KMS-11 (cell line): ENCODE measurements around the gene DHCR7.

Experiments
- H2AFZ ChIP-seq: fragments of 200-600 bp; sonication (generic); 2 replicates; pipeline ENCODE4 v1.6.1; 2016; ENCODE audit warnings: antibody characterized with exemption, mixed run types, low read depth
- H3K27ac ChIP-seq: fragments of 200-600 bp; sonication (generic); 2 replicates; pipeline ENCODE4 v1.6.1; 2016; ENCODE audit warnings: mild to moderate bottlenecking, mixed run types
- H3K27me3 ChIP-seq: fragments of 200-600 bp; sonication (generic); 2 replicates; pipeline ENCODE4 v1.6.1; 2017; ENCODE audit warnings: mild to moderate bottlenecking, low read depth, mixed run types, moderate library complexity; ENCODE audit not compliant: insufficient read depth
- H3K36me3 ChIP-seq: fragments of 200-600 bp; sonication (generic); 2 replicates; pipeline ENCODE4 v1.6.1; 2017; ENCODE audit warnings: mild to moderate bottlenecking, mixed run types; ENCODE audit not compliant: insufficient read depth
- H3K4me1 ChIP-seq: fragments of 200-600 bp; sonication (generic); 2 replicates; pipeline ENCODE4 v1.6.1; 2016; ENCODE audit warnings: mild to moderate bottlenecking, low read depth, mixed run types; ENCODE audit not compliant: poor library complexity, severe bottlenecking
- H3K4me2 ChIP-seq: fragments of 200-600 bp; sonication (generic); 2 replicates; pipeline ENCODE4 v1.7.0; 2016; ENCODE audit warnings: mild to moderate bottlenecking, mixed run types
- H3K4me3 ChIP-seq: fragments of 200-600 bp; sonication (generic); IDR thresholded peaks from 2 replicates; pipeline ENCODE4 v1.6.1; 2017; ENCODE audit warnings: low read depth, low read length, mixed read lengths; ENCODE audit not compliant: insufficient read depth
- H3K79me2 ChIP-seq: fragments of 200-600 bp; sonication (generic); 2 replicates; pipeline ENCODE4 v1.6.1; 2016; ENCODE audit warnings: low read depth, mixed run types; ENCODE audit not compliant: insufficient read depth
- H3K9ac ChIP-seq: fragments of 200-600 bp; sonication (generic); 2 replicates; pipeline ENCODE4 v1.6.1; 2016; ENCODE audit warnings: mild to moderate bottlenecking, mixed run types
- H4K20me1 ChIP-seq: fragments of 200-600 bp; sonication (generic); 2 replicates; pipeline ENCODE4 v1.6.1; 2016; ENCODE audit warnings: mild to moderate bottlenecking, mixed run types; ENCODE audit not compliant: insufficient read depth
- TF ChIP-seq, protein P1 (sequence below): fragments of 200-600 bp; sonication (generic); conservative IDR thresholded peaks from 2 replicates; pipeline ENCODE4 v1.6.1; 2017; ENCODE audit warnings: low read depth, mild to moderate bottlenecking, antibody characterized with exemption, low read length, moderate library complexity, mixed read lengths

Gene DHCR7

DNA sequence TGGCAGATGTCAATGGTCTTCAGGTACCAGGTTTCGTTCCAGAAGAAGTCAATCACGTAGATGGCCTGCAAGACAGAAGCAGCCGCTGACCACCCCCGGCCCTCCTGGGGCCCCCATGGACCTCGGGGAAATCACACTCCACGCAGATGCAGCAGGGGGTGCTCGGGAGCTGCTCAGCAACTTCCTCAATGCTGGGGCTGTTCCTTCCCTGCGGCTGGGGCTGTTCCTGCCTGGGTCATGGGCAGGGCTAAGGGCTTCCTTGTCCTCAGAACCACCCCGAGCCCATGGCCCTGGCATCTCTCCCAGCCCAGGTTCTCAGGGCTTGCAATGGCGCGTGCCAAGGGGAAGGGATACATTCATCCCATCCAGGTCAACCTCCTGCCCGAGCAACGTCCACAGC is 10.3 kb downstream of the DHCR7 start:
- H4K20me1 ChIP-seq, result no peaks in the 10 kb centered on the region
- no peaks in the 10 kb centered on the region for H3K4me1 ChIP-seq
- H2AFZ ChIP-seq, result no peak overlapping the region
- TF ChIP-seq, protein P1, sequence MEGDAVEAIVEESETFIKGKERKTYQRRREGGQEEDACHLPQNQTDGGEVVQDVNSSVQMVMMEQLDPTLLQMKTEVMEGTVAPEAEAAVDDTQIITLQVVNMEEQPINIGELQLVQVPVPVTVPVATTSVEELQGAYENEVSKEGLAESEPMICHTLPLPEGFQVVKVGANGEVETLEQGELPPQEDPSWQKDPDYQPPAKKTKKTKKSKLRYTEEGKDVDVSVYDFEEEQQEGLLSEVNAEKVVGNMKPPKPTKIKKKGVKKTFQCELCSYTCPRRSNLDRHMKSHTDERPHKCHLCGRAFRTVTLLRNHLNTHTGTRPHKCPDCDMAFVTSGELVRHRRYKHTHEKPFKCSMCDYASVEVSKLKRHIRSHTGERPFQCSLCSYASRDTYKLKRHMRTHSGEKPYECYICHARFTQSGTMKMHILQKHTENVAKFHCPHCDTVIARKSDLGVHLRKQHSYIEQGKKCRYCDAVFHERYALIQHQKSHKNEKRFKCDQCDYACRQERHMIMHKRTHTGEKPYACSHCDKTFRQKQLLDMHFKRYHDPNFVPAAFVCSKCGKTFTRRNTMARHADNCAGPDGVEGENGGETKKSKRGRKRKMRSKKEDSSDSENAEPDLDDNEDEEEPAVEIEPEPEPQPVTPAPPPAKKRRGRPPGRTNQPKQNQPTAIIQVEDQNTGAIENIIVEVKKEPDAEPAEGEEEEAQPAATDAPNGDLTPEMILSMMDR, result no peak
- no peak overlapping the region for H3K4me2 ChIP-seq
- no peak overlapping the region for H3K9ac ChIP-seq
- H3K79me2 ChIP-seq, result no peaks in the 10 kb centered on the region
- no peak overlapping the region for H3K27ac ChIP-seq
- H3K27me3 ChIP-seq, result no peaks in the 10 kb centered on the region
- H3K36me3 ChIP-seq, result no peaks in the 10 kb centered on the region
- no peak overlapping the region for H3K4me3 ChIP-seq

GRCh38 chr11:71437399-71437798 is 10.8 kb downstream of the DHCR7 start:
- Histone ChIP-seq H3K36me3 (no peaks in the 10 kb centered on the region), H4K20me1 (no peaks in the 10 kb centered on the region), H3K27ac (no peak overlapping the region), H3K27me3 (no peaks in the 10 kb centered on the region), H3K4me2 (no peak overlapping the region), H3K4me1 (no peaks in the 10 kb centered on the region), H3K9ac (no peak overlapping the region), H2AFZ (no peak overlapping the region), H3K79me2 (no peaks in the 10 kb centered on the region), H3K4me3 (no peak overlapping the region)
- TF ChIP-seq, protein P1, result no peak

GRCh38 chr11:71436861-71437260 is 11.3 kb downstream of the DHCR7 start:
- Histone ChIP-seq H3K79me2 (no peaks in the 10 kb centered on the region), H3K4me1 (no peaks in the 10 kb centered on the region), H2AFZ (no peak overlapping the region), H3K9ac (no peak overlapping the region), H3K4me2 (no peak overlapping the region), H4K20me1 (no peaks in the 10 kb centered on the region), H3K4me3 (no peak overlapping the region), H3K27ac (no peak overlapping the region), H3K27me3 (no peaks in the 10 kb centered on the region), H3K36me3 (no peaks in the 10 kb centered on the region)
- TF ChIP-seq, protein P1, result no peak

DNA sequence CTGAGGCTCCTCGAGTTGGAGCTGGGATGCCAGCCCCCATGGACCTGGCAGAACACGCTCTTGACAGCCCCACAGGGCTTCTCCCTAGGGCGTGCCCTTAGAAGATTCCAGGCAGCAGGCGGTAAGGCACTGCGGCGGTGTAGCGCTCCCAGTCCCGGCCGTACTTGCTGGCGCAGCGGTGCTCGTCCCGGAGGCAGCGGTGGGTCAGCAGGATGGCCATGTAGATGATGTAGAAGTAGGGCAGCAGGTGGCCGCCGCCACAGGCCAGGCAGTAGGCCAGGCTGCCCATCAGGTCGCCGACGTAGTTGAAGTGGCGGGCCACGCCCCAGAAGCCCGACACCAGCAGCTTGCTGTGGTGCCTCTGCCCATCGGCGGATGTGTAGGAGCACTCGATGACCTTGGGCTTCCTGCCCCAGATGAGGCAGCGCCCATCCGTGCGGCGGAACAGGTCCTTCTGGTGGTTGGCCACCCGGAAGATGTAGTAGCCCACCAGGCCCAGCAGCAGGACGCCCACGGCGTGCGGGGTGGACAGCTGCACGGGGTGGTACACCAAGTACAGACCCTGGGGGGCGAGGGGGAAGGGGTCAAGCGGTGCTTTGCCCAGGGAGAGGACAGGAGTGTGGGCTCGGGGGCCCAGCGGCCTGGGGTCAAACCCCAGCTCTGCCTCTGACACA is 12.8 kb downstream of the DHCR7 start:
- TF ChIP-seq, protein P1, result no peak
- Histone ChIP-seq H3K9ac (no peak overlapping the region), H3K79me2 (no peaks in the 10 kb centered on the region), H3K36me3 (no peaks in the 10 kb centered on the region), H3K4me2 (no peak overlapping the region), H2AFZ (no peak overlapping the region), H3K4me1 (no peaks in the 10 kb centered on the region), H4K20me1 (no peaks in the 10 kb centered on the region), H3K27ac (no peak overlapping the region), H3K27me3 (no peaks in the 10 kb centered on the region), H3K4me3 (no peak overlapping the region)
